ENCODE data around the gene RNU6-7. TPM values are rescaled to one million over a fixed set of nuclear protein-coding genes. Genes with fewer than 3 reads are reported as not detected.

Gene RNU6-7
- total RNA-seq, 2 donors from 2014 or later = not detected

DNA sequence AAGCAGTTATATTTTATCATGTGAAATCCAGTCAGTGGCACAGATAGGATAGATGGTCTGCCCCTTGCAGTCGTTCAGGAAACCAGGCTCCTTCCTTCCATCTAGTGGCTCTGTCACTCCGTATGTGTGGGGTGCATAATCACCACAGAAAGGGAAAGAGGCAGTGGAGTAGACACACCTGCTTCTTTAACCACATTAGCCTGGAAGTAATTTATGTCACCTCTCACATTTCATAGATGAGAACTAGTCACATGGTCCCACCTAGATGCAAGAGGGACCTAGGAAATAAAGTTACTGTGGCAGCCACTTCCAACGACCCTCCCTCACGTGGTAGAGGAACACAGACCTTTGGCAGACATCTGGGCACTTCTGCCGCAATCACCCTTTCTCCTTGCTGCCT, 15.5 kb downstream of the RNU6-7 start:
- Mint-ChIP-seq H3K4me1 (ENCODE audit: low read depth in 2 of 2) (no peaks in the 10 kb centered on the region), H3K9me3 (no peaks in the 10 kb centered on the region), H3K36me3 (no peaks in the 10 kb centered on the region), H3K4me3 (no peak overlapping the region), H3K27ac (no peak overlapping the region), H3K27me3 (peaks cover 21 to 44% of the 10 kb centered on the region in 2 donors)
- DNase-seq (ENCODE audit: low spot score) (no peak), ATAC-seq (no peak)

DNA sequence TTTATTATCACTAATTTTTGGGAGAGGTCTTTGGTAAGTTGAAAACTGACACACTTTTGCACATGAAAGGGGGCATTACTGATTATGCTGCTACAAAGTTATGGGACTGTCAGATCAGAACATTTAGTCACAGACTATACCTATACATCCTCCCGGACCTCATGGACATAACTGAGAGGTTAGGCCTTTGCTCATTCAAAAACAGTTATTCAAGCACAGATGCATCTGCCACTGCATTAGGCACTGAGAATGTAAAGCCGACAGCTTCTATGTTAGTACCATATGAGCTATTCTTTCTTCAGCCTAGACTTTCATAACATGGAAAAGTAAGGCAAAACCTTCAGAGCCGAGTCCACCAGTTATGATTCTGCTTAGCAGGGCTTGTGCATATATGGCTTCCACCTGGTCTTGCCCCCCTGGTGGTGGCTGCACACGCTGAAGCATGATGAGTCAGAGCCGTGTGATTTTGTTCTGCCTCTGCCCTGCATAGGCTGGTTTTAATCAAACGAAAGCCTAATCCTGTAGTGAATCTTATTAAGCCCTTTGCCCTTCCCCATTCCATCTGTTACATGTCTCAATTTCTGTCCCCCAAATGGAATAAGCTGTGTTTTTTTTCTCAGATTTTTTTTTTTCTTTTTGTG, 23.0 kb downstream of the RNU6-7 start:
- H3K27ac Mint-ChIP-seq = no peak overlapping the region
- no peak for DNase-seq (ENCODE audit: low spot score)

DNA sequence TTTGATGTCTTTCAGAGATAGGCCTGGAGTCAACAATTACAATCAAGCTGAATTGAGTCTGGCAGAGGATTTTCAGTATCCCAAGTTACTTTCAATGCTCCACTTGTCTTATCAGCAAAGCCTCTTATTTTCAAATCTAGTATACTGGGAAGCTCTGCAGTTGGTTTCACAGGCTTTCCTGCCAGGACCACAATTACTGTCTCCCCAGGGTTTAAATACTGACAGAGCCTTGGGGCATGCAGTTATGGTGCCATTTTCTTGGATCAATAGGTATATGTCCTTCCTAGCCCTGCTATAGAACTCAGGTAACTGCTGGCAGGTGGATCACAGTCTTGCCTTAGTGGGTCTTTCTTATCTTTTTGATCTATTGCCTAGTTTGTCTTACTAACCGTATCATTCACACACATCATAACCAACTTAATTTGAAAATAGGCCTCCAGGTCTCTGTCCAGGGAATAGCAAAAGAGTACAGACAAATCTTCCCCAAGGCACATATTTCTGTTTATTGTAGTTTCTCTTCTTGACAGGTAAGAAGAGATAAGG, 23.6 kb downstream of the RNU6-7 start:
- no peak overlapping the region for H3K27ac Mint-ChIP-seq

More for the DNA sequence above, 23.0 kb downstream of the RNU6-7 start:
- no peak overlapping the region for H3K4me3 Mint-ChIP-seq
- no peak for ATAC-seq
- no peaks in the 10 kb centered on the region for H3K36me3 Mint-ChIP-seq
- peaks cover 16 to 33% of the 10 kb centered on the region in 2 donors for H3K27me3 Mint-ChIP-seq
- H3K4me1 Mint-ChIP-seq (ENCODE audit: low read depth in 2 of 2) = no peaks in the 10 kb centered on the region
- no peaks in the 10 kb centered on the region for H3K9me3 Mint-ChIP-seq

DNA sequence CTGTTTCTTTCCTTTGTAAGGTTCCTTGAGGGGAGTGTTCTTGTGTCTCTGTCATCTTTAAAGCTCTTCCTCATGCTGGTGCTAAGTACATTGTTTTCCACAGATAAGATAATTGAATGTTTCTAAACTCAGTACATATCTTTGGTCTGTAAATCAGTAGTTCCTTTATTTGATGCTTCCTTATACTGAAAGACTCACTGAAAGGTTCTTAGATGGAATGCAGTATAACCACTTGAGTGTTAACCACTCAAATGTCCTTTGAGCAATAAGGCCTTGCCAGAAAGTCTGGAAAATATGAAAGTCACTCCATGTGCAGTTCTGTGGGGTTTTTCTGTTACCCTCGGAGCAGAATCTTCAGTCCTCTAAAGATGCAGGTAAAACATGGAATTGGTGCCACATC, 24.2 kb downstream of the RNU6-7 start:
- Mint-ChIP-seq H3K9me3 (no peaks in the 10 kb centered on the region), H3K27ac (no peak overlapping the region), H3K36me3 (no peaks in the 10 kb centered on the region), H3K4me3 (no peak overlapping the region), H3K27me3 (peaks cover 16 to 39% of the 10 kb centered on the region in 2 donors), H3K4me1 (ENCODE audit: low read depth in 2 of 2) (no peaks in the 10 kb centered on the region)
- DNase-seq (ENCODE audit: low spot score) = no peak
- ATAC-seq = no peak

More for the DNA sequence above, 23.6 kb downstream of the RNU6-7 start:
- Mint-ChIP-seq H3K9me3 (no peaks in the 10 kb centered on the region), H3K36me3 (no peaks in the 10 kb centered on the region), H3K27me3 (peaks cover 16 to 39% of the 10 kb centered on the region in 2 donors), H3K4me3 (no peak overlapping the region), H3K4me1 (ENCODE audit: low read depth in 2 of 2) (no peaks in the 10 kb centered on the region)
- DNase-seq (ENCODE audit: low spot score) (no peak), ATAC-seq (no peak)

DNA sequence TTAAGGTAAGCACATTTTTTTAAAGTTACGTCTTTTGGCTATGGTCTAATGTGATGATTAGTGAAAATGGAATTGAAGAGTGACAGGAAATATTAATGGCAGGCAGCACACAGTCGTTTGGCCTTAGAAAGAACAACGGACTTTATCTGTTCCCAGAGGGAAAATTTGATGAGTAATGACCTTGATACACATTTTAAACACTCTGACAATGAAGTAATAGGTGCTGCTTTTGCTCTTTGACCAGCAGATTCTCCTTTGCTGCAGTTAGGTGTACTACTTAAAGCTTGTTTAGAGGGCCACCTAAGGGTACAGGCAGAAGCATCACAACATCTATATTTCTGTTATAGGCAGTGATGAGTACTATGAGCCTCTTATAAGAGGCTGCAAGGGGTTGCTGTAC, 28.3 kb downstream of the RNU6-7 start:
- H3K36me3 Mint-ChIP-seq = no peaks in the 10 kb centered on the region
- DNase-seq (ENCODE audit: low spot score) (no peak), ATAC-seq (no peak)
- H3K9me3 Mint-ChIP-seq = no peaks in the 10 kb centered on the region
- H3K27me3 Mint-ChIP-seq = peaks cover 3 to 16% of the 10 kb centered on the region in 2 donors
- H3K4me3 Mint-ChIP-seq = no peak overlapping the region
- no peaks in the 10 kb centered on the region for H3K4me1 Mint-ChIP-seq (ENCODE audit: low read depth in 2 of 2)
- H3K27ac Mint-ChIP-seq = no peak overlapping the region

DNA sequence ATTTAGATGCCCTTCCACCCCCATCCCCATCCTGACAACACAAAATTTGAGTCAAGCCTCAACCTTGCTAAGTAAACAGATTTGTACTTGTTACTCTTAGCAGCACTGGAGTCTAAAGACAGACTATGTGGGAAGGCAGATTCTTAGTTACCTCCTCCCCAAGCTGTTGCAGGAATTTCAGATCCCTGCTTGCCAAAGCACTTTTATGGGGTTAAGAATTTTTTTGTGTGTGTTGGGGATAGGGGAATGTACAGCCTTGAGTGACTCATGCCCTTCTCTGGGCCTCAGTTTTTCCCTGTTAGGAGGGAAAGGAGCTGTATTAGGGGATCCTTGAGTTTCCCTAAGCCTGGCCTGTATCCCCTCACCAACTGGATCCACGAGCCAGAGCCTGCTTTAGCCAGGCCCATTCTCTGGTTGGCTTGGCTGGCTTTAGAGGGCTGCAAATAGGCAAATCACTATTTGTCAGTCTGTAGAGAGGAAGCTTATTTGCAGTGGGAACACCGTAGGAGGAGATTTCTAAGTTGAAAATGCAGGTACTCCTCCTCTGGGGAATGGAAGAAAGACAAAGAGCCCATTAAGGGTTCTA, 28.9 kb downstream of the RNU6-7 start:
- no peak for DNase-seq (ENCODE audit: low spot score)
- H3K36me3 Mint-ChIP-seq = no peaks in the 10 kb centered on the region
- ATAC-seq = no peak
- no peak overlapping the region for H3K4me3 Mint-ChIP-seq
- no peaks in the 10 kb centered on the region for H3K4me1 Mint-ChIP-seq (ENCODE audit: low read depth in 2 of 2)
- H3K27me3 Mint-ChIP-seq = peaks cover 3 to 16% of the 10 kb centered on the region in 2 donors
- no peaks in the 10 kb centered on the region for H3K9me3 Mint-ChIP-seq
- no peak overlapping the region for H3K27ac Mint-ChIP-seq

DNA sequence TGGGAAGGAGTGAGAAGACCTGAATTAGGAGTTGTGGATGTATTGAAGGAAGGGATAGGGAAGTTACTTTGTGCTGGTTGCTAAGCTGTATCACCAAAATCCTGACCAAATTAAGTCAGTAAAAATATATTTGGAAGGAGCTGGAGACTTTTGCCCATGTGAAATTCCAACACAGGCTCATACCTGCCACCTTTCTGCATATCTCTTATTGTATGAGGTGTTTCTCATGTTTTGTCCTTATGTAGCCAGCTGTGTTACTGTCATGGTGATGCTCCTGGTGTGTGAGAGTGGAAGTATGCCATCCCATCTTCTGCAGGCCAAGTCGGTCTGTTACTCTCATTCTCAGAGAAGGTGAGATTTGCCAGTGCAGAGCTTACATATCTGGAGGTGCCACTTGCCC, 30.6 kb downstream of the RNU6-7 start:
- Mint-ChIP-seq H3K9me3 (no peaks in the 10 kb centered on the region), H3K27ac (no peak overlapping the region), H3K27me3 (peaks cover 4 to 19% of the 10 kb centered on the region in 2 donors), H3K36me3 (peaks cover 2% of the 10 kb centered on the region), H3K4me1 (ENCODE audit: low read depth in 2 of 2) (no peaks in the 10 kb centered on the region), H3K4me3 (no peak overlapping the region)
- ATAC-seq = no peak
- DNase-seq (ENCODE audit: low spot score) = no peak

DNA sequence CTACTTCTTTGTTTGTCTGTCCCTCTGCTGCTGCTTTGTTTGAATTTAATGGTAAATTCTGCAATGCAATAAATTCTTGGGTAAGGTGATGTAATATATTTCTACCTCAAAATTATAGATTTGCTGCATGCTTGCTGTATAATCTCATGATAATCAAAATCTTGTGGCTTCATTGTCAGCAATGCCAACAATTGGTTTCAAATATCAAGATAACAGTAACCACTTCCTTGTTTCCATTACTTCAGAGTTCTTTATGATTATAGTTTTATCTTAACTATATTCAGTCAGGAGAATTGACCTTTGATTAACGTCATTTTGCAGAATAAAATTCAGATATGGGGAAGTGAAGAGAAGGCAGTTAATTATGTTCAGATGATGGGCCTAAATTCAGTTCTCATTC, 31.4 kb downstream of the RNU6-7 start:
- H3K27me3 Mint-ChIP-seq = peaks cover 9 to 23% of the 10 kb centered on the region in 2 donors
- DNase-seq (ENCODE audit: low spot score) (no peak), ATAC-seq (no peak)
- no peaks in the 10 kb centered on the region for H3K4me1 Mint-ChIP-seq (ENCODE audit: low read depth in 2 of 2)
- peaks cover 5% of the 10 kb centered on the region for H3K36me3 Mint-ChIP-seq
- H3K9me3 Mint-ChIP-seq = no peaks in the 10 kb centered on the region
- H3K27ac Mint-ChIP-seq = no peak overlapping the region
- no peak overlapping the region for H3K4me3 Mint-ChIP-seq

DNA sequence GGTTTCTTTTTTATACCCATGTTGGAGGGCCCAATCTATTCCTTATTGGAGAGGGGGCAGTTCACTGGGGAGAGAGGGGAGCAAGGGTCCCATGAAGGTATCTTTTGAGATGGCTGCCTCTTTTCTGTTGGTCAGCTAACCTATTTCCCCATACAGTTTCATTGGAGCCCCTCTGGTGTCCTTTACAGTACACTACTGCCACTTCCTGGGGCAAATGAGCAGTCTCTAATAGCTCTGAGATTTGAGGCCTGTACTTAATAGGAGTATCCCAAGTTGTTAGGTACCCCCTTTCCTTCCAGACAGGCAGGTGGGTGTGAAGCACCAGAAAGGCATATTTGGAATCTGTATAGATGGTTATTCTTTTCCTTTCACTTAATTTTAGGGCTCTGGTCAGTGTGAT, 42.6 kb downstream of the RNU6-7 start:
- DNase-seq (ENCODE audit: low spot score) (no peak), ATAC-seq (no peak)
- peaks cover 3 to 14% of the 10 kb centered on the region in 2 donors for H3K27me3 Mint-ChIP-seq
- no peak overlapping the region for H3K27ac Mint-ChIP-seq
- no peaks in the 10 kb centered on the region for H3K4me1 Mint-ChIP-seq (ENCODE audit: low read depth in 2 of 2)
- H3K4me3 Mint-ChIP-seq = no peak overlapping the region
- H3K9me3 Mint-ChIP-seq = no peaks in the 10 kb centered on the region
- no peaks in the 10 kb centered on the region for H3K36me3 Mint-ChIP-seq

DNA sequence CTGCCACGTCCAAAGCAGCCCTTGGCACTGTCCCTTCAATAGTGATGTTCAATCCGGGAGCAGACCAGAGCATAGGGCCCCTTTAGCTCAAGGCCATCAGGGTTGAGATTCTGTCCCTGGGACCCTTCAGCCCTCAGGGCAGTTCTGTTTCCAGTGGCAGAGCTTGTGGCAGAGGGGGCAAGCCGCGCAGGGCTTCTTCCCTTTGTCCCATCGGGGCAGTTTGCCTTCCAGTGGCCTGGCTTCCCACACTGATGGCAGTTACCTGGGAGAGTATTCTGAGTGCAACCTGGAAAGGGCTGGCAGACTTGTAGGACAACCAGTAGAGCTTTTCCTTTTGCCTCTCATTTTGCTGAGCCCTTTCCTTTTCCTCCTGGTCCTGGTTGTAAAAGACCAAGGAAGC, 44.9 kb downstream of the RNU6-7 start:
- Mint-ChIP-seq H3K36me3 (no peaks in the 10 kb centered on the region), H3K27ac (no peak overlapping the region), H3K4me1 (ENCODE audit: low read depth in 2 of 2) (no peaks in the 10 kb centered on the region), H3K4me3 (no peak overlapping the region), H3K27me3 (peaks cover 0 to 11% of the 10 kb centered on the region in 2 donors), H3K9me3 (no peaks in the 10 kb centered on the region)
- no peak for ATAC-seq
- DNase-seq (ENCODE audit: low spot score) = no peak

DNA sequence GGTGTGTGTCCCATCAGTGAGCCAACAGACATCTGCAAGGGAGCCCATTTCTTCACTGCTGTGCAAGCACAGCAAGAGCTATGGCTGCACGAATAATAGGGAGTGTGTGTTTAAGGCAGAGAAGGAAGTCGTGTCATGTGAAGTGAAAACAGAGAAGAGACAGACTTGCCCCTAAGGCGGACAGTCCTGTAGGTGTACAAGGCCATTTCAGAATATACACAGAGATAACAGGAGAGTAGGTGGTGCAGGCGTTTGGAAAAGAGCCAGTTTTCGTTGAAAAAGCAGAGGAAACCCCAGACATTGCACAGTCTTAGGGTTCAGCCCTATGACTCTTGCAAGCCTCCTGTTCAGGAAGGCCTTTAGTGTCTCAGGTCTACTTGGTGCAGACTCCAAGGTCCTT, 47.5 kb downstream of the RNU6-7 start:
- Mint-ChIP-seq H3K4me1 (ENCODE audit: low read depth in 2 of 2) (no peaks in the 10 kb centered on the region), H3K36me3 (no peaks in the 10 kb centered on the region), H3K27ac (no peak overlapping the region), H3K4me3 (no peak overlapping the region), H3K9me3 (no peaks in the 10 kb centered on the region), H3K27me3 (no peaks in the 10 kb centered on the region)
- DNase-seq (ENCODE audit: low spot score) = no peak
- peak in 1 of 2 donors; percentile 29 for ATAC-seq

DNA sequence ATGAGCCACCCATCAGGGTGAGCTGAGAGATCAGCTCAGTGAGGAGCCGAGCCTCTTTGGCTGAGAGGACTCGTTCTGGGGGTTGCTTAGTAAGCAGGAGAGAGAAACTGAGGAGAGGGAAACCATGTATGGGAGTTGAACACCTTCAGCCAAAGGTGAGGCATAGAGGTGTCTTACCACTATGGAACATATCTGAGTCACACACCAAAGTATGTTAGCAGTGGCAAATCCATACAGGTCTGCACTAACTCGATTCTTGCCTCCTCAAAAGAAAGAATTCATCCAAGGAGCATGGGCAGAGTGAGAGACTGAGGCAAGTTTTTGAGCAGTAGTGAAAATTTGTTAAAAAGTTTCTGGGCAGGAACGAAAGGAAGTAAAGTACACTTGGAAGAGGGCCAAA, 47.9 kb downstream of the RNU6-7 start:
- Mint-ChIP-seq H3K36me3 (no peaks in the 10 kb centered on the region), H3K4me3 (no peak overlapping the region), H3K4me1 (ENCODE audit: low read depth in 2 of 2) (no peaks in the 10 kb centered on the region), H3K27ac (no peak overlapping the region), H3K27me3 (no peaks in the 10 kb centered on the region), H3K9me3 (no peaks in the 10 kb centered on the region)
- ATAC-seq (no peak), DNase-seq (ENCODE audit: low spot score) (no peak)

DNA sequence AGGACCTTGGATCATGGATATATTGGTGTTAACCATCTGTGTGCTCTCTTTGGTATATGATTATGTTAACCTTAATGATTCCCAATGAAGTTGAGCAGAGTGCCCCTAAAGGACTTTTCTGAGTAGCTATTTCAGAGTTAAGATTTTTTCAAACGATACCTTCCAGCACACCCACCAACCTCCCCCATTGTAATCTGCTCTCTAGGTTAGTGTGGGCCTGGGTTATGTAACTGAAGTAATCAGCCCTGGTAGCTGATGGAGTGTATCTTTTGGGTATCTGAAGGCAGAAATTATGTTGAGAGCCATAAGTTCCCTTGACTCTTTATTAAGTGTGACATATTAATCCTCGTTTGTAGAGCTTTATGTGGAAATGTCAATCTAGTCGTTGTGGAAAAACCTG, 48.8 kb downstream of the RNU6-7 start:
- Mint-ChIP-seq H3K4me3 (no peak overlapping the region), H3K4me1 (ENCODE audit: low read depth in 2 of 2) (no peaks in the 10 kb centered on the region), H3K27ac (no peak overlapping the region), H3K36me3 (no peaks in the 10 kb centered on the region), H3K9me3 (no peaks in the 10 kb centered on the region), H3K27me3 (no peaks in the 10 kb centered on the region)
- no peak for DNase-seq (ENCODE audit: low spot score)
- no peak for ATAC-seq

DNA sequence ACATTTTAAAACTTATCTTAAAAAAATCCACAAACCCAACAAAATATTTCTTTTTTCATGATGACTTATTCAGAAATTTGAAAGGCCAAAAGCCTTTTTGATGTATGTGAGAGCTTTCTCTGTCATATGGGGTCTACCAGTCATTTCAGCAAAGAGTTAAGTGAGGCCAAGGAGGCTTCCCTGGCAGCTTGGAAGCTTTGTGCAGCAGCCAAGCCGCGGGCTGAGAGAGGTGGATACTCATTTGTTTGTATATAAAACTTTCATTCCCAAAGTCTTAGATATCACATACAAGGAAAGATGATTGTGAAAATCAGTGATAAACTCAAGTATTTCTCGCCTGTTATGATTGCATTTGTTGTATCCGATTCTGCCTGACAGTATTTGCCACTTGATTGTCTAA, 49.7 kb downstream of the RNU6-7 start:
- no peaks in the 10 kb centered on the region for H3K27me3 Mint-ChIP-seq
- H3K4me3 Mint-ChIP-seq = no peak overlapping the region
- no peaks in the 10 kb centered on the region for H3K36me3 Mint-ChIP-seq
- ATAC-seq (no peak), DNase-seq (ENCODE audit: low spot score) (no peak)
- no peaks in the 10 kb centered on the region for H3K9me3 Mint-ChIP-seq
- H3K4me1 Mint-ChIP-seq (ENCODE audit: low read depth in 2 of 2) = no peaks in the 10 kb centered on the region
- no peak overlapping the region for H3K27ac Mint-ChIP-seq
